NCI-H2227 treated with DMSO at 0.1 percent for 48 hours (cell line): Measurements from ENCODE around the gene IQCF5.
"Not testable (repeated sequence)": the region's sequence is repeated elsewhere in the genome, so short reads cannot be mapped to it uniquely, and the experiment has no call there.

Experiments
- DNase-seq: peaks from one replicate; lab custom pipeline; 2025; lab: John Stamatoyannopoulos, UW

Gene IQCF5

DNA sequence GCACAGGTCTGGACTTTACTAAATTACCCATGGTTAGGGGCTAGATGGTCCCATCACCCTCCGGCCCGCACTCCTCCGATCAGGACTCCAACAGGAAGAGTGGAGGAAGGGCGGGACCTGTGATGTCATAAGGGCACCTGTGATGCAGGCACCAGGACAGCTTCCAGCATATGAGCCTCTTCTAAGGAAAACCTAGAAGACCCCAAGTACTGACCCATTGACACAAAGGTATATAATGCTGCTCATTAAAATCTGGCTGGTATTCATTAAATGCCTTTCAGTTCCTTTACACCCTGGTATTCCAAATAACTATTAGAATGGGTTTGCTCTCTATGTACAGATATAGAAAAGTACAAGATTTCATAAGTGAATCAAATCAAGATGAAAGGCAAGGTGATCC lies at the start of gene IQCF5:
Gene IQCF5 (minus strand): TSS at position 101 of the 400 bp plus-strand sequence. CDS start 70 bp downstream, at position 31.
- no peak for DNase-seq

GRCh38 chr3:51921081-51921578 lies 45.7 kb upstream of the IQCF5 start:
- no peak for DNase-seq

DNA sequence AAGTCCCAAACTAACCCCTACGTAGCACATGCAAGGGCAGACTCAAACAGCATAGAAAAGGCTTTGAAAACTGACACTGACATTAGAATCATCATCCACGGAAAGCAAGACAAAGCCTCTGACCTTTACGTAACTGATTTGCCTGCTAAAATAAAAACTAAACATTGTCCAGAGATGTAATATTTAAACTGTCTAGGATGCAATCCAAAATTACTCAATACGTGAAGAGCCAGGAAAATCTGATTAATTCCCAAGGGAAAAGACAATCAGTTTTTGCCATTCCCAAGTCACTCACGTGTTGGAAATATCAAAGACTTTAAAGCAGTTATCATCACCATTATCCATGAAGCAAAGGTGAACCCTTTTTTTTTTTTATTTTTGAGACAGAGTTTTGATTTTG lies 41.0 kb upstream of the IQCF5 start:
- no peak for DNase-seq

DNA sequence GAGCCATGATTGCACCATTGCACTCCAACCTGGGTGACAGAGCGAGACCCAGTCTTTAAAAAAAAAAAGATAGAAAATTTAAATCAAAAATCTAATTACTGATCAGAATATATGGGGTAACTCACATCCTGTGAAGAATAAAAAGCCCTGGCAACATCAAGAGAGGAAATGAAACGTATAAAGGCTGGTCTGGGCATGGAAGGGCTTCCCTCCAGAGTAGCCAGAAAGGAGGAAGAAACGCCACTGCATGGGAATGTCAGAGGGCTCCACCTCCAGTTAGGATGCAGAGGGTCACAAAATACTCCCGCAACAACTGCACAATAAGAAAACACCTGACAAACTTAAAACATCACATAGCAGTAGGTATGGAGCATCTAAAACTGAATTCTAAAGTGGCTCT lies 32.6 kb upstream of the IQCF5 start:
- no peak for DNase-seq

DNA sequence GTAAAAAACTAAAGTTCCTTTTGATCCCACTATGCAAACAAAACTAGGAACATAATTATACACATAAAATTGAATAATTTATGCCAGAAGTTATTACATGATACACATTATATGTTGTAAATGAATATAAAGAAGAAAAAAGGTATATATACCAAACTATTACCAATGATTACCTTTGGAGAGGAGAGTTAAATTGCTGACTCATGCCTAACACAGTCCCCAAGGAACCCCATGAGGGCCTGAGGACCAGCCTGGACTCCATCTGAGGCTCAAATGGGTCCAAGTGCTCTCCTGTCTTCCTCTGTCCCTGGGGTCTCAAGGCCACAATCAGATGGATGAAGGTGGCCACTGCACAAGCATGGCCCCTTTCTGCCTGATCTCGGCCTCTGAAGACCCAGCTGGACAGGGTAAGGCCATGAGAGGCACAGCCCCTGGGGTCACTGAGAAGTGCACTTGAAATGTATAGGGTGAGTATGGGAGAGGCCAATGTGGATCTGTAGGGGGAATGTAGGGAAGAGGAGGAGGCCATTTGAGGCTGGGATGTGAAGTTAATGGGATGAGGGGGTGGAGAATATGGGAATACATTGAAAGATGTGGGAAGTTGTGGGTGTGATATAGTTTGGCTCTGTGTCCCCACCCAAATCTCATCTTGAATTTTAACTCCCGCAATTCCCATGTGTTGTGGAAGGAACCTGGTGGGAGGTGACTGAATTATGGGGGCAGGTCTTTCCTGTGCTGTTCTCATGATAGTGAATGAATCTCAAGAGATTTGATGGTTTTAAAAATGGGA lies 28.8 kb upstream of the IQCF5 start:
- no peak for DNase-seq

DNA sequence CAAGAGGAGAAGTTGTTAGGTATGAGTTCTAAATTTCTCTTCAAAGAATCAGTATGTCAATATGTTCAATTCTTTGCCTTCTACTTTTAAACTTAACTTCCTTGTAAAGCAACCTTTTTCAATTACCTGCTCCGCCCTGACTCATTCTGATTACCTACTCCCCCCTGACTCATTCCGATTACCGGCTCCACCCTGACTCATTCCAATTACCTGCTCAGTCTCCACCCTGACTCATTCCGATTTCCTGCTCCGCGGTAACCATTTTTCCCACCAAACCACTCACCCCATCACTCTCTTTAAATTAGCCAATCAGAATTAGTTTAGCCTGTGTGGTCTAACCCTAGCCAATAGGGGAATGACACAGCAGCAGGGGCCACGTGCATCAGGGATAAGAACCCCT lies 27.0 kb upstream of the IQCF5 start:
- DNase-seq = not testable (repeated sequence)

DNA sequence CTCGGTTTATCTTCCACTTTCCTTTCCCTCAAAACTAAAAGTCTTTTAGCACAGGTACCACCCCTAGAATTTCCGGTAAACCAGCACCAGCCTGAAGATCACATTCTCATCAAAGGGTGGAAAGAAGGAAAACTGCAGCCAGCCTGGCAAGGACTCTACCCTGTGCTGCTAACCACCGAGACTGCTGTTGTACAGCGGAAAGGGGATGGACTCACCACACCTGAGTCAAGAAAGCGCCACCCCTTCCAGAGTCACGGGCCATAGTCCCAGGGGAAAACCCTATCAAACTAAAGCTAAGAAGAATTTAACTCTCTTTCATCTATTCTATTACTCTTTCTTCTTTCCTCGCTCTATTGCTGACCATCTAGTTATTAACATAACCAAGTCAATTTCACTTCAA lies 24.6 kb upstream of the IQCF5 start:
- not testable (repeated sequence) for DNase-seq

DNA sequence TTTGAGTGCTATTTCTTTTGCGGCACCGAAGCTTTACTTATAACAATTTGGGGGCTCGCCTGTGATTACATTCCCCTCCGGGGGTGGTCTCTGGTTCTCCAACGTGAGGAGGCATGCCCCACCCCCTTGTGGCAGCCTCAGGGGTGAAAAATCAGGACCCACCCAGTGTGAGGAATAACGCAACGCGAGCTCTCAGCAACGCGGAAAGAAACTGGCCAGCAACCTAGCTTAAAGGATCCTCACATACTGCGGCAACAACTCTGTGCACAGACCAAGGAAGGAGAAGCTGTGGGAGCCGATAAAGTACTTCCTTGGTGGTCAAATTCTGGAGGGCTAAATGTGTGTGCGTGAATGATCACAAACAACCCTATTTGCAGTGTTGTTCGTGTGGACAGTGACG lies 22.0 kb upstream of the IQCF5 start:
- DNase-seq = no peak

DNA sequence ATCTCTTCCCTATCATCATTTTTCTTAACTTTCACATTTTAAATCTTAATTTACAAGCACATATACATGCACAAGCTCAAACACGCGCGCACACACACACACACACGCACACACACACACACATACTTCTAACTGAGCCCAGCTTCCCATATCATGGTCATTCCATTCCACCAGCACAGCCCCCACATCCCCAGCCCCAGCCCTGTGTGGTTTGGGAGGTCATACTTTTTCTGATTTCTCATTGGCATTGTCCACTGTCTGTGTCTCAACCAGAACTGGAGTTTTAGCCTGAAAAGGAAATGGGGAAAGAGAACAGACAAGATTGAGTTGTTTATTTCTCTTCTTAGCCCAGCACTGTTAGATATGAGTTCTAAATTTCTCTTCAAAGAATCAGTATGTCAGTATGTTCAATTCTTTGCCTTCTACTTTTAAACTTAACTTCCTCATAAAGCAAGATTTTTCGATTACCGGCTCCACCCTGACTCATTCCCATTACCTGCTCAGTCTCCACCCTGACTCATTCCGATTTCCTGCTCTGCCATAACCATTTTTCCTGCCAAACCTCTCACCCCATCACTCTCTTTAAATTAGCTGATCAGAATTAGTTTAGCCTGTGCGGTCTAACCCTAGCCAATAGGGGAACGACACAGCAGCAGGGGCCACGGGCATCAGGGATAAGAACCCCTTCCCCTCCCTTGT lies 21.4 kb upstream of the IQCF5 start:
- no peak for DNase-seq

GRCh38 chr3:51894939-51895338 lies 19.5 kb upstream of the IQCF5 start:
- DNase-seq = no peak

GRCh38 chr3:51894391-51894790 lies 19.0 kb upstream of the IQCF5 start:
- DNase-seq = no peak

DNA sequence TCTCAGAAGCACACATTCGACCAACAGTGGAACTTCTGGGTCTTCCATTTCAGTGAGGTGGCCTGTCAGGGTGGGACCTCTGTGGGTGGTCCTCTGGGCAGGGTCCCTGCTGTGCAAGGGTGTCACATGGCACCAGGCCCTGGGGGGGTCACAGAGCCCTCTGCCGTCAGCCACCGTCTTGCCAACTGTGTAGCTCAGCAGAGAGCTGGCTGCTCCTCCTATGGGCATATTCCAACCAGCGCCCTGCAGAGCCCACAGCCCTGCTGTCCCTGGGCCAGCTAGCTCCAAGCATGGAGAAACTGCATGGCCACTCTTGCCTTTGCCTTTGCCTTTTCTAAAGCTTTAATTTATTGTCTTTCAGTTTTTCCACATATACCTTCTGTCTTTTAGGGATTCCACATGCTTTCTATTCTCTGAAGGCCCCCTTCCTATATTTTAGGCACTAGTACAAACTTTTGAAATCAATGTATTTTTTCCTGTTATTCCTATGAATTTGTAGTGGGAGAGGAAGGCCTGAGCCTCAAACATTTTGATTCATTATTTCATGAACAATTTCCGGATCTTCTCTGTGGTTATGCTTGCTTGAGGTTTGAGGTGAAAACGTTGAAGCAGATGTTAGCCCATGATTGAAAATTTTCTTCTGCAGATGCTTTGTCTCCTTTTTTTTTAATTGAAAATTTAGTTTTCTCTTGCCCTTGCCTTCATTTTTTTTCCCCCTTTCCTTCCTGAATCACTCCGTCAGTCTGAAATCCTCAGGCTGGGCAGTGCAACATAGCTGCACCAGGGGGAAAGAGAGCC lies 16.0 kb upstream of the IQCF5 start:
- DNase-seq = no peak

GRCh38 chr3:51888463-51889105 lies 13.2 kb upstream of the IQCF5 start:
- DNase-seq = no peak

GRCh38 chr3:51887620-51888019 lies 12.2 kb upstream of the IQCF5 start:
- no peak for DNase-seq

DNA sequence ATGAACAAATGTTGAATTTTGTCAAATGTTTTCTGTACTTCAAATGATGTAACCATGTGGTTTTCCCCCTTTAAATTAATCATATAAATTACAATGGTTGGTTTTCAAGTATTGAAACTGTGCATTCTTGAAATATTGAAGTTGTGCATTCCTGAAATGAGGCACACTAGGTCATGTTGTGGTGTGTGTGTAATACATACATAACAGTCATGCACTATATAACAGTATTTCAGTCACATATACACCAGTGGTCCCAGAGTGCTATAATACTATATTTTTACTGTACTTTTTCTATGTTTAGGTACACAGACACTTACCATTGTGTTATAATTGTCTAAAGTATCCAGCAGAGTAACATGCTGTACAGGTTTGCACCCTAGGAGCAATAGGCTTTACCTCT lies 11.0 kb upstream of the IQCF5 start:
- no peak for DNase-seq

- no peak for DNase-seq
Observed at GRCh38 chr3:51879937-51880336, 4.5 kb upstream of the IQCF5 start.

DNA sequence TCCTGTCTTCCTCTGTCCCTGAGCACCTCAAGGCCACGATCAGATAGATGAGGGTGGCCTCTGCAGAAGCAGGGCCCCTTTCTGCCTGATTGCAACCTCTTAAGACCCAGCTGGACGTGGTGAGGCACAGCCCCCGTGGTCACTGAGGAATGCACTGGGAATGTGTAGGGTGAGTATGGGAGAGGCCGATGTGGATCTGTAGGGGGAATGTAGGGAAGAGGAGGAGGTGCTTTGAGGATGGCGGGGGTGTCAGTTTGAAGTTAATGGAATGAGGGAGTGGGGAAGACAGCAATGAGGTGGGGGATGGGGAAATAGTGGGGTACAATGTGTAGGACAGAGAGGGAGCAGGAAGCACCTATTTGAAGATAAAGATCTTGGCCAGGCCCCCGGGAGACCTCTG lies 785 bp upstream of the IQCF5 start:
- DNase-seq = no peak

GRCh38 chr3:51874889-51875288 lies 512 bp downstream of the IQCF5 start:
- no peak for DNase-seq

- no peak for DNase-seq
Observed at GRCh38 chr3:51874411-51874810, 990 bp downstream of the IQCF5 start.

DNA sequence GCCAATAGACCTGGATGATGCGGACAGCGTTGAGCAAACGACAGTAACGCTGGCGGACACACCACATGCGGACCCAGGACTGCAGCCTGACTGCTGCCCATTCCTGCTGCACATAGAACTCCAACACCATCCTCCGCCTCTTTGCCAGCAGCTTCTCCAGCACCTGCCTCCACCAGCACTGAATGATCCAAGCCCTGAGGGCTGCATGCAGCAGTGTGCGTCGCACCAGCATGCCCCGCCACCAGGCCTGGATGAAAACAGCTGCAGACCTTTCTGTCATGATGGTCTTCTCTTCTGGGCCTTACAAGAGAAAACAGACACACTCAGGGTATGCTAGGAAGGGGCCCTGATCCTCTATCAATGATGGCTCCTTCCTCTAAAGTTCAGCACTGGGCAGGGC lies 1.5 kb downstream of the IQCF5 start:
- no peak for DNase-seq

DNA sequence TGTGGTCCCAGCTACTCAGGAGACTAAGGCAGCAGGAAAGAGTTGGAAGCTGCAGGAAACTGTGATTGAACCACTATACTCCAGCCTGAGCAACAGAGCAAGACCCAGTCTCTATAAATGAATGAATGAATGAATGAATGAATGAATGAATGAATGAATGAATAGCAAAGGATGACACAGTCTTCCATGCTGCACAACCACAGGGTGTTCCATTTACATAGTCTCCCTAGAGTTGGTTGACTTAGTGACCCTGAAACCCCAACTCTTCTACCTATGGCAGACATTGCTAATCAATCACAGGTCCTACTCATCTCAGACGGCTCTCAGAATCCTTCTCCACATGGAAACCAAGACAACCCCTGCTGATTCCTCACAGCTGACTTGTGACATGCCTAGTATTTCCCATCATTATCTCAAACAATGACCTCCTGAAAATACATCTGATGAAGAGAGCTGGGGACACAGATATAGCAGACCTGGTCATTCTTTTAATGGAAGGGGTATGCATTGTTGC lies 2.1 kb downstream of the IQCF5 start:
- DNase-seq = no peak

- DNase-seq = no peak
Observed at GRCh38 chr3:51869304-51869703, 6.1 kb downstream of the IQCF5 start.
